Lower leg skin (tissue), 3 donors: ENCODE data around the gene AGT.

Experiments used
- POLR2A ChIP-seq, 2 donors: fragments of 450-650 bp; IDR thresholded peaks; one replicate each; pipeline ENCODE4 v1.6.1; 2016 to 2017; ENCODE audit warnings: antibody characterized with exemption in 2 of 2, mild to moderate bottlenecking in 1 of 2, moderate library complexity in 1 of 2
- TF ChIP-seq, protein P1 (sequence below), 3 donors: fragments of 450-650 bp; IDR thresholded peaks; one replicate each; pipeline ENCODE4 v1.5.1; 2016; ENCODE audit warnings: antibody characterized with exemption in 3 of 3, mild to moderate bottlenecking in 3 of 3, moderate library complexity in 2 of 3

DNA sequence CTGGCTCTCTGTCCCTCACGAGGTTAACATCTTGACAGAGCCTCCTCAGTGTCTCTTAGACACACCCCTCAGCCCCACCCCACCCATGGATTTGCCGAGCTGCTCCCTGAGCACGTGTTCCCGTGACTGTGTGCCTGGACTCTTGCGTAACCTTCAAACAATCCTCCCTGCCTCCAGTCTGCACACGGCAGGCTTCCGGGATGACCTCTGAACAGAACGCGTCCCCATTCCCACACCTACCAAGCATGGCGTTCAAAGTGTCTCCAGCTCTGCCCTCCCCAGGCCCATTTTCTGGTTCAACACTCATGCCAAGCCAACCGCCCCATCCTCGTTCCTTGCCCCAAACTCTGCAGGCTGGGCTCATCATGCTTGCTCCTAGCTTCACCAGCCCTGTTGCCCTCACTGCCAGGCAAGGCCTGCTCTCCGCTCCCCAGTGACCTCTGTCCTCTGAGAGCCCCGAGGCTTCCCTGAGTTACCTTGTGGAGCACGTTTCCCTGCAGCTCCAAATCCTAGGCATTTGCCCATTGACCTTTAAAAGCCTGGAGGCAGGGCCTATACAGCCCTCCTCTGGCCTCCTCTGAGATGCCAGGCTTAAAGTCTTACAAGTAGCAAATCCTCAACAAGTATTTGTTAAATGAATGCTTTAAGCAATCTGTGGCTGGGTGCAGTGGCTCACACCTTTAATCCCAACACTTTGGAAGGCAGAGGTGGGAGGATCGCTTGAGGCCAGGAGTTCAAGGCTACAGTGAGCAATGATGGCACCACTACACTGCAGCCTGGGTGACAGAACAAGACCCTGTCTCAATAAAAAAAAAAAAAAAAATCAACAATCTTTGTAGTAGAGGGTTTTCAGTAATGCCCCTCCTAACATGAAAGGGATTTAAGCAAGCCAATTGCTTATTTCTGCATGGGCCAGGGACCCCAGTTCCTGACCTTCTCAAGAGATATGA is 5.0 kb downstream of the AGT start:
- TF ChIP-seq, protein P1, sequence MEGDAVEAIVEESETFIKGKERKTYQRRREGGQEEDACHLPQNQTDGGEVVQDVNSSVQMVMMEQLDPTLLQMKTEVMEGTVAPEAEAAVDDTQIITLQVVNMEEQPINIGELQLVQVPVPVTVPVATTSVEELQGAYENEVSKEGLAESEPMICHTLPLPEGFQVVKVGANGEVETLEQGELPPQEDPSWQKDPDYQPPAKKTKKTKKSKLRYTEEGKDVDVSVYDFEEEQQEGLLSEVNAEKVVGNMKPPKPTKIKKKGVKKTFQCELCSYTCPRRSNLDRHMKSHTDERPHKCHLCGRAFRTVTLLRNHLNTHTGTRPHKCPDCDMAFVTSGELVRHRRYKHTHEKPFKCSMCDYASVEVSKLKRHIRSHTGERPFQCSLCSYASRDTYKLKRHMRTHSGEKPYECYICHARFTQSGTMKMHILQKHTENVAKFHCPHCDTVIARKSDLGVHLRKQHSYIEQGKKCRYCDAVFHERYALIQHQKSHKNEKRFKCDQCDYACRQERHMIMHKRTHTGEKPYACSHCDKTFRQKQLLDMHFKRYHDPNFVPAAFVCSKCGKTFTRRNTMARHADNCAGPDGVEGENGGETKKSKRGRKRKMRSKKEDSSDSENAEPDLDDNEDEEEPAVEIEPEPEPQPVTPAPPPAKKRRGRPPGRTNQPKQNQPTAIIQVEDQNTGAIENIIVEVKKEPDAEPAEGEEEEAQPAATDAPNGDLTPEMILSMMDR (IDR thresholded peaks at IDR 0.05) = no peak
- no peak for TF ChIP-seq POLR2A (IDR thresholded peaks at IDR 0.05)
